ENCODE measurements around the gene B4GALT2.

DNA sequence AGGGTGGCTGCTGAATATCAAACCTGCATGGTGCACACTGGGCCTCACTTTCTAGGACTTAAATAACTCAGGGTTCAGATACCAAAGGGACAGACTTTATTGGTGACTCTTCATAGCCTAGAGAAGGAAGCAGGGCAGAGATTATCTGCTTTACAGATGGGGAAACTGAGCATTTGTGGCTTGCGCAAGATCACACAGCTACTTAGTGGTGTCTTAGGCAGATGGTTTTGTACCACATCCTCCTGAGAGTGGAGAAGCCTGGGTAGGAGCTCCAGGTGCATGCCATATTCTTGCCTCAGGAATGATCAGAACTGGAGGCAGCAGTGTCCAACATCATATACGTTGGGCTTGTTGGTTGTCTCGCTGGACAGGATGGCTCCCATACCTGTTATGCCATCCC lies 16.0 kb upstream of the B4GALT2 start:
- TF ChIP-seq, protein P1, sequence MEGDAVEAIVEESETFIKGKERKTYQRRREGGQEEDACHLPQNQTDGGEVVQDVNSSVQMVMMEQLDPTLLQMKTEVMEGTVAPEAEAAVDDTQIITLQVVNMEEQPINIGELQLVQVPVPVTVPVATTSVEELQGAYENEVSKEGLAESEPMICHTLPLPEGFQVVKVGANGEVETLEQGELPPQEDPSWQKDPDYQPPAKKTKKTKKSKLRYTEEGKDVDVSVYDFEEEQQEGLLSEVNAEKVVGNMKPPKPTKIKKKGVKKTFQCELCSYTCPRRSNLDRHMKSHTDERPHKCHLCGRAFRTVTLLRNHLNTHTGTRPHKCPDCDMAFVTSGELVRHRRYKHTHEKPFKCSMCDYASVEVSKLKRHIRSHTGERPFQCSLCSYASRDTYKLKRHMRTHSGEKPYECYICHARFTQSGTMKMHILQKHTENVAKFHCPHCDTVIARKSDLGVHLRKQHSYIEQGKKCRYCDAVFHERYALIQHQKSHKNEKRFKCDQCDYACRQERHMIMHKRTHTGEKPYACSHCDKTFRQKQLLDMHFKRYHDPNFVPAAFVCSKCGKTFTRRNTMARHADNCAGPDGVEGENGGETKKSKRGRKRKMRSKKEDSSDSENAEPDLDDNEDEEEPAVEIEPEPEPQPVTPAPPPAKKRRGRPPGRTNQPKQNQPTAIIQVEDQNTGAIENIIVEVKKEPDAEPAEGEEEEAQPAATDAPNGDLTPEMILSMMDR (IDR thresholded peaks at IDR 0.05; ENCODE audit: control extremely low read depth in 1 of 3, insufficient read depth in 1 of 3, low read depth in 1 of 3, low read length in 3 of 3) = no peak
- no peak for TF ChIP-seq CREB1 (IDR thresholded peaks at IDR 0.05)
- TF ChIP-seq TAF1 (IDR thresholded peaks at IDR 0.05; ENCODE audit: low read depth, low read length) = no peak
- no peak for TF ChIP-seq SP1 (IDR thresholded peaks at IDR 0.05; ENCODE audit: low read depth, low read length)
- TF ChIP-seq, protein P2, sequence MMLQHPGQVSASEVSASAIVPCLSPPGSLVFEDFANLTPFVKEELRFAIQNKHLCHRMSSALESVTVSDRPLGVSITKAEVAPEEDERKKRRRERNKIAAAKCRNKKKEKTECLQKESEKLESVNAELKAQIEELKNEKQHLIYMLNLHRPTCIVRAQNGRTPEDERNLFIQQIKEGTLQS (IDR thresholded peaks at IDR 0.05; ENCODE audit: insufficient read depth, low read depth, low read length) = no peak
- no peak for TF ChIP-seq POLR2A (IDR thresholded peaks at IDR 0.05; ENCODE audit: control extremely low read depth in 1 of 2, low read depth in 2 of 2, low read length in 2 of 2)
- no peak for TF ChIP-seq TBP (IDR thresholded peaks at IDR 0.05; ENCODE audit: low read depth, low read length)

Measured in H1 (cell line).